Stromal cell of bone marrow (primary cell): ENCODE results near the gene LBHD2.
"Not testable (repeated sequence)": the region's sequence is repeated elsewhere in the genome, so short reads cannot be mapped to it uniquely, and the experiment has no call there.

Source experiments
- DNase-seq: peaks from one replicate; pipeline ENCODE4 v3.0.0-alpha.2; 2012; ENCODE audit warnings: low read depth

The LBHD2 gene

DNA sequence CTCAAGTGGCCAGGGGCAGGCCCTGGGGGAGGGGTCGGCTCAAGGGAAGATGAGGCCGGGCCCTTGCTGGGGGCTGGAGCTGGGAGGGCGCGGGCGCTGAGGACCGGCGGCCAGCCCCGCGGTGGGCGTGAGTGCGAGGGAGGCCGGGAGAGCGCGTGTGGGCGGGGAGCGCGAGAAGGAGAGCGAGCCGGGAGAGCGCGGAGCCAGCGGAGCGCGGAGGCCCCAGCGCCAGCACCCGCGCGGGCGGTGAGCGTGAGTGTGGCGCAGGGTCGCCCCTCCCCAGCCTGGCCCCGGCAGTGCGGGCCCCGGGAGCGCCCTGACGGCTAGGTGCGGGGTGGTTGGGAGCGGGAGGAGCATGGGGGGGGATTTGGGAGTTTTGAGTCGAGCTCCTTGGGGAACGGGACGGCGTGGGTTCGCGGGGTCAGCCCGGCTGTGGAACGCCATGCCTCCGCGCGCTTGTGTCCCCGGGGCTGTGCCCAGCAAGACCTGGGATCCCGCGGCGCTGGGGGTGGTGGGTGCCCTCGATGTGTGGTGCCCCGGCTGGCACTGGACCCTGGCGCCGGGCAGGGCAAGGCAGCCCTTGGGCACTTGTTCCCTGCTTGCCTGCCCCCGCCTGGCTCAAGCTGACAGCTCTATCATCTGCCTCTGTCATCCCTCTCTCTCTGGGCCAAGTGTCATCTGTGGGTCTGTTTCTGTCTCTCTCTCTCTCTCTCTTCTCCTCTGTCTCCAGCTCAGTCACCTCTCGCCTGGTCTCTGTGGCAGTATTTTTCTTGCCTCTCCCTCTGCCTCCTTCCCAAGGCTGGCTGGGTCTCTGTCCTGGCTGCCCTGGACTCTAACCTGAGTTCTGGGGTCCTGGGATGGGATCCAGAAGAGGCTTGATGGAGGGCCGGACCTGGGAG, at the start of gene LBHD2:
Gene LBHD2 (plus strand): TSS at position 190 of the 899 bp plus-strand sequence. CDS start 1,803 bp downstream, outside the sequence.
- no peak for DNase-seq

DNA sequence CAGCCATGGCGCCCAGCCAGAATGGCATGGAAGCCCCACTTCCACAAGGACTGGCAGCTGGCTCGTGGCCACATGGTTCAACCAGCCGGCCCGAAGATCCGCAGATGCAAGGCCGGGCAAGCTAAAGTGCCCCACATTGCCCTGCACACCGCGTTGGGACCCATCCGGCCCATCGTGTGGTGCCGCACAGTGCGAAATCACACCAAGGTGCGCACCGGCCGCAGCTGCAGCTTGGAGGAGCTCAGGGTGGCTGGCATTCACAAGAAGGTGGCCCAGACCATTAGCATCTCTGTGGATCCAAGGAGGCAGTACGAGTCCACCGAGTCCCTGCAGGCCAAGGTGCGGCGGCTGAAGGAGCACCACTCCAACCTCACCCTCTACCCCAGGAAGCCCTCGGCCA, 42.5 kb upstream of the LBHD2 start:
- no peak for DNase-seq

DNA sequence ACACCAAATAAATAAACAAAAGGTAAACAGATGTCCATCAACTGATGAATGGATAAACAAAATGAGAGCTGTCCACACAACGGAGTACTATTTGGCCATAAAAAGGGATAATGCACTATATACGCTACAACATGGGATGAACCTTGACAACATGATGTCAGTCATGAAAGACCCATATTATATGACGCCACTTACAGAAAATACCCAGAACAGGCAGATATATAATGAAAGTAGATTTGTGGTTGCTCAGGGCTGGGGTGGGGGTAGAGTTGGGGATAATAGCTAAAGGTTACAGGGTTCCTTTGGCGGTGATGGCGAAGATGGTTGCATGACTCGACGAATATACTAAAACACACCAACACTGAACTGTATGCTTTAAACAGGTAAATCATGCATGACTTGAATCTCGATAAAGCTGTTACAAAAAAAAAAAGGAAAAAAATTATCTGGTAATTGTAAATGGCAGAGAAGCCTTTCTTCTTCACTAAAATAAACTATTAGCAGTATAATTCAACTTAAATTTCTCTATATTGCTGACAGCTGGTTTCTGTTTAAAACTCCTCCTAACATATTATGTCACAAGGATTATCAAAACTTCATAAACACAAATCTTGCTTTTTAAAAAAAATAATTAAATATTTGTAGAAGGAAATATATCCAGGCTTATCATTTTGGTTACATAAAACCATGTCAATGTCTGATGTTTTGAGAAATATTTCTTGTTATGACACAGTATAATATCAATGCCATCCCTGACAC, 40.6 kb upstream of the LBHD2 start:
- DNase-seq = no peak

DNA sequence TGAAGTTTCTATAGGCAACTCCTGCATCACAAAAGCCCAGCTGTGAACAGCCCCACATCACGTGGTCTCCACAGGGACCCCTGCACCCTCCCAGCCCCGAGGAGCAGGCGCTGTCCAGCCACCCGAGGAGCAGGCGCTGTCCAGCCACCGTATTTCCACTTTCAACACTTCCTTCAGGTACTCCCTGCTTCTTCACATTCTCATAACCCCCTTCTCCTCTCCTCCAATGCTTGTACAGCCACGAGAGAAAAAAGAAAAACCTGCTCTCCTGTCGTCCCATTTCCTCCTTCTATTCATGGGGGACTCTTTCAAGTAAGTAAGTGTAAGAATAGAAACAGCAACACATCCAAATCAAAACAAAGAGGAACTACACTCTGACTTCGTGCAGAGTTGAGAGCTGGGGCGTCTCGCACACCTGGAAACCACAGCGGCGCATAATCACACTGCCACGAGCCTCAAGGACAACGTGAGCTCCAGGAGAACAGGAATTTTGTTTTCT, 38.6 kb upstream of the LBHD2 start:
- DNase-seq = no peak

GRCh38 chr14:103047453-103047852, 36.6 kb upstream of the LBHD2 start:
- DNase-seq = not testable (repeated sequence)

DNA sequence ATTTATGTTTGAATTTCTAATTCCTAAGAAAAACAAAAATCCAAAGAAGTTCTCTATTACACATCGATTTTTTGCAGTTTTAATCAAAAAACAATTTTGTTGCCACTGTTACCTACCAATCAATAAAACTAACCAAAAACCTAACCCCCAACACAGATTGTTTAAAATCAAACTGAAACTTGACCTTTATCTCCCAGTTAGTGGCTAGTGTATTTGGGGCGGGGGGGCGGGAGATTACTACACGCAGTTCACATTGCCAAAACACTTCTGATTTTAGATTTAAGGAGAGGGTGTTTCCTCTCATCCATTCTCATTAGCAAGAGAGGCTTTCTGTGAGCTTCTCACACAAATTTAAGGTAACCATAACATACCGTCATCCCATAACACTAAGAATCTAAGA, 33.1 kb upstream of the LBHD2 start:
- DNase-seq = no peak

GRCh38 chr14:103052407-103052806, 31.6 kb upstream of the LBHD2 start:
- no peak for DNase-seq

GRCh38 chr14:103055695-103056094, 28.3 kb upstream of the LBHD2 start:
- DNase-seq = no peak

GRCh38 chr14:103056322-103057027, 27.5 kb upstream of the LBHD2 start:
- peak; percentile 37 for DNase-seq

GRCh38 chr14:103057028-103057371, 27.0 kb upstream of the LBHD2 start:
- DNase-seq = no peak

DNA sequence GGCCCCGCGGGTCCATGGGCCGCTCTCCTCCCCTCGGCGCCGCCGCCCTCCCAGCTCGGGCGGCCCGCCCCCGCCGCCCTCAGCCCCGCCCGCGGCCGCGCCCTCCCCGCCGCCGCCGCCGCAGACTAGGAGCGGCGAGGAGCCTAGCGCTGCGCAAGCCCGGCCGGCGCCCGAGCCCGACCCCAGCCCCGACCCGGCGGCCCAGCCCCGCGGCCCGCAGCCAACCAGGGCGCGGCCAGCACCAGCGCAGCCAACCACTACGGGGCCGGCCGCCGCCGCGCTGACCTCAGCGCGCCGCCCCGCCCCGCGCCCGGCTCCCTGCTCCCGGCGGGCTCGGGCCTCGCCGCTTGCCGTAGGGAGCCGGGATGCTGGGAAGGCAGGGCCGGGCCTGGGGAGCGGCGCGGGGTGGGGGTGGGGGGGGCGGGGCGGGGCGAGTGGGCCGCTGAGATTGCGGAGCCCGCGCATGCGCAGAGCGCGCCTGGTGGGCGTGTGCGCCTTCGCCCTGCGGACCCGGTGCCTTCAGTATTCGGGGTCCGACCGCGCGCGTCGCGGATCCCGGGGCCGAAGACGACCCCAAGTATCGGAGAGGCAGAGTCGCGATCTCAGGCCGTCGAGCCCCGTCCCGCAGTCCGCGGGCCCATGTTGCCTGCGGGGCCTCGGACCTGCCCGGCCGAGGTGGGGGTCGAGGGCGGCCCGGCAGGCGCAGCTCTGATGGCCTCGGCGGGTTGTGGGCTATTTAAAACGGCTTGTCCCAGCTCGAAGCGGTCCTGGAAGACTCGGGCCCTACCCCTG, 26.4 kb upstream of the LBHD2 start, which contains the start of gene CDC42BPB:
Gene CDC42BPB (minus strand): TSS at position 178 of the 792 bp plus-strand sequence. CDS start 376 bp downstream, outside the sequence.
- DNase-seq = peak; percentile 87

DNA sequence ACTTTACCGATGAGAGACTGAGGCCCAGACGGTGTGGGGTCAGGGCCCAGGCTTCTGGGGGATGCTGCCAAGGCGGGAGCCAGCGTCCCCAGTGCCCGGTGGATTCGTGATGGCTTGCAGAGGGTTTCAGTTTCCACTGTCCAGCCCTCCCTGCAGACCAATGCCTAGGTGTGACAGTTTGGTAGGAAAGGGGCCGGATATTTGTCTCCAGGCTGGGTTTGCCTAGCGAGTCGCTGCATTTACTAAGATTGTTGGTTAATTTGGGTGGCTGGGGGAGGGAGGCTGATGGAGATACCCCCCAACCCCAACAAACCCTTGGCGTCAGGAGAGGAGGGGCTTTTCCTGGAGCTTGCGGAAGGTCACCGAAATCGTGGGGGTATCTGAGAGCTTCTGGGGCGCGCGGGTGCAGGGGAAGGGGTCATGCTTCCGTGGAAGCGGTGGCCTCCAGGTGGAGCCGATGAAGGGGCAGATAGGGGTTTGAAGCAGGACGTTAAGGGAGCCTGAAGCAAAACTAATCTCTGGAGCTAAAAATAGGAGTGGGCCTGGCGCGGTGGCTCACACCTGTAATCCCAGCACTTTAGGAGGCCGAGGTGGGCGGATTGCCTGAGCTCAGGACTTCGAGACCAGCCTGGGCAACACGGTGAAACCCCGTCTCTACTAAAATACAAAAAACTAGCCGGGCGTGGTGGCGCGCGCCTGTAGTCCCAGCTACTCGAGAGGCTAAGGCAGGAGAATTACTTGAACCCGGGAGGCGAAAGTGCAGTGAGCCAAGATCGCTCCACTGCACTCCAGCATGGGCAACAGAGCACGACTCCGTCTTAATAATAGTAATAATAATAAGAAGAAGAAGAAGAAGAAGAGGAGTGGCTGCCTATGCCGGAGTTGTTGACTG, 25.6 kb upstream of the LBHD2 start:
- DNase-seq = no peak

GRCh38 chr14:103059556-103059955, 24.5 kb upstream of the LBHD2 start:
- DNase-seq = no peak

- DNase-seq = no peak
Observed at GRCh38 chr14:103061482-103061976, 22.5 kb upstream of the LBHD2 start.

GRCh38 chr14:103064436-103064835, 19.6 kb upstream of the LBHD2 start:
- DNase-seq = no peak

DNA sequence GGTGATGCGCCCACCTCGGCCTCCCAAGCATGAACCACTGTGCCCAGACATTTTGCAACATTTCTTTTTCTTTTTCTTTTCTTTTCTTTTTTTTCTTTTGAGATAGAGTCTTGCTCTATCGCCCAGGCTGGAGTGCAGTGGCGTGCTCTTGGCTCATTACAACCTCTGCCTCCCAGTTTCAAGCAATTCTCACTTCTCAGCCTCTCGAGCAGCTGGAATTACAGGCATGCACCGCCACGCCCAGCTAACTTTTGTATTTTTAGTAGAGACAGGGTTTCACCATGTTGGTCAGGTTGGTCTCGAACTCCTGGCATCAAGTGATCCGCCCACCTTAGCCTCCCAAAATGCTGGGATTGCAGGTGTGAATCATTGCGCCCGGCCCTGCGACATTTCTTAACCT, 19.0 kb upstream of the LBHD2 start:
- DNase-seq = no peak

GRCh38 chr14:103065861-103066260, 18.1 kb upstream of the LBHD2 start:
- no peak for DNase-seq

- no peak for DNase-seq
Observed at GRCh38 chr14:103066399-103066798, 17.6 kb upstream of the LBHD2 start.

DNA sequence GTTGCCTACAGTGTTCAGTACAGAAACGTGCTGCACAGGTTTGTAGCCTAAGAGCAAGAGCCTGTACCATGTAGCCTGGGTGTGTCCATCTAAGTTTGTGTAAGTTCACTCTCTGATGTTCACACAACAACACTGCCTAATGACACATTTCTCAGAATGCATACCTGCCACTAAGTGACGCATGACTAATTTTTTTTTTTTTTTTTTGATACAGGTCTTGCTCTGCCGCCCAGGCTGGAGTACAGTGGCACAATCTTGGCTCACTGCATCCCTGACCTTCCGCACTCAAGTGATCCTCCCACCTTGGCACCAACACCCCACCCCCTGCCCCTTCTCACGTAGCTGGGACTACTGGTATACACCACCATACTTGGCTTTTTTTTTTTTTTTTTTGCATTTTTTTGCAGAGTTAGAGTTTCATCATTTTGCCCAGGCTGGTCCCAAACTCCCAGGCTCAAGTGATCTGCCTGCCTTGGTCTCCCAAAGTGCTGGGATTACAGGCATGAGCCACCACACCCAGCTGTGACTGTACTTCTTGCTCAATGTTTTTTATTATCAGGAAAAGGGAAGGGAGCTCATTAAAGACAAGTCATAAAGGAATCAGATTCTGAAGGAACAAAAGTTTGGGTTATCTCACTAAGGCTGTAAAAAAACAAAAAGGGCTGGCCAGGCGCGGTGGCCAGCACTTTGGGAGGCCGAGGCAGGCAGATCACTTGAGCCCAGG, 16.6 kb upstream of the LBHD2 start:
- DNase-seq = peak; percentile 81
